Uterus (tissue), 2 donors: ENCODE measurements around the gene SMAD6.

Source experiments
- CTCF ChIP-seq, 4 experiments: fragments of 200-600 bp in 2 of 4; fragments of 450-650 bp in 2 of 4; sonication (generic) in 2 of 4; IDR thresholded peaks; one replicate each; pipeline ENCODE4 v1.5.1; 2016 to 2019; ENCODE audit warnings: antibody characterized with exemption in 4 of 4, mild to moderate bottlenecking in 2 of 4, moderate library complexity in 1 of 4
- POLR2A ChIP-seq, 2 donors: fragments of 450-650 bp; IDR thresholded peaks; one replicate each; pipeline ENCODE4 v1.6.1; 2016; ENCODE audit warnings: antibody characterized with exemption in 2 of 2, mild to moderate bottlenecking in 1 of 2, moderate library complexity in 1 of 2

GRCh38 chr15:66739287-66739686, 37.3 kb downstream of the SMAD6 start:
- no peak for TF ChIP-seq CTCF (IDR thresholded peaks at IDR 0.05)
- TF ChIP-seq POLR2A (IDR thresholded peaks at IDR 0.05), result no peak
